Activated CD8-positive, alpha-beta memory T cell treated with anti-CD3 and anti-CD28 coated beads, Interleukin-2, amount 50 U/mL, for 24 hours (primary cell): ENCODE measurements around the gene TUBA3D.
A peak's percentile ranks its signal among the peaks of the same experiment; 100 is the strongest.
"Not testable (repeated sequence)": the region's sequence is repeated elsewhere in the genome, so short reads cannot be mapped to it uniquely, and the experiment has no call there.

Experiments
- DNase-seq: peaks from one replicate; pipeline ENCODE4 v3.0.0-alpha.2; 2020; ENCODE audit errors: extremely low read depth

TUBA3D gene

GRCh38 chr2:131514408-131515166 lies 38.7 kb downstream of the TUBA3D start:
- not testable (repeated sequence) for DNase-seq

DNA sequence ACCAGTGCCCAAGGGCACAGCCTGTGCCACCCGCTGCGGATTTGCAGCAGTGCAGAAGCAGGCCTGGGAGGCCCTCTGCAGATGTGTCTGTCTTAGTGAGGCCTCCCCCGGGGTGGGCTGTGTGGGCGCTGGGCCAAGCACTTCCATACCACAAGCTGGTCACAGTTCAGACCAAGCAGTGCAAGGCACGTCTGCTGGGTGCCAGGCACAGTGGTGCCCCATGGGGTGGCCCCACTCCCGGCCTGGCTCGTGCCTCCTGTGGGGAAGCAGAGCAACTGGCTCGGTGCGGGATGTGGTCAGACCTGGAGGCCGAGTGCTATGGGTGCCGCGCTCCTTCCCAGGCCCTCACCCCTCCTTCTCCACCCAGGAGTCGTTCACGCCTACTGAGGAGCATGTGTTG lies 39.3 kb downstream of the TUBA3D start:
- not testable (repeated sequence) for DNase-seq

- no peak for DNase-seq
Observed at GRCh38 chr2:131516011-131516410, 40.1 kb downstream of the TUBA3D start.

- DNase-seq, result not testable (repeated sequence)
Observed at GRCh38 chr2:131516621-131517020, 40.7 kb downstream of the TUBA3D start.

DNA sequence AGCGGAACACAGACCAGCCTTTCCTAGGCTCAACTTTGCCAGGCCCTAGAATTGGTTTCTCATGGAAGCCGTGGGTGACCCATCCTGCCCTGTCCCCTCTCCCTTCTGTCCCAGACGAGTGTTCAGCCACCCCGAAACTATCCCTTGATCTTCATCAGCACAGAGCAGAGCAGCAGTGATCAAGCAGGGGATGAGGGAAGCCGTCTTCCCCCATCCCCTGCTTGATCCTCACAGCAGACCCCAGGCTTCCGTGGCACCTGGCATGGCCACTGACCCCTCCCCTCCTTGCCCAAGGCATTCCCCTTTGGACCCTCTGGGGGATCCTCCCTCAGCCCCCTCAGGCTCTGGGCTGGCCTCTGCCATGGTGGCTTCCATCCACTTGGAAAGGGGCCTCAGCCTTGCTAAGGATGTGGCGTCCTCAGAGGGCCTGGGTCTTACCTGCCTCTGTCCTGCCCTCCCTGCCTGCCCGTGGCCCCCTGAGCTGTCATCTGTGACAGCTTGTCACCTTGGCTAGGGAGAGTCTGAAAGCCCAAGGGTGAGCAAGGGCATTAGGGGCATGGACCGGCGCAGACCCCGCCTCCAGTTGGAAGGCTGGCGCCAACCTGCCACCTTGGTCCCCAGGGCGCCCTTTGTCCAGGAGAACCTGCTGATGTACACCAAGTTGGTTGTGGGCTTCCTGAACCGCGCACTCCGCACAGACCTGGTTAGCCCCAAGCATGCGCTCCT lies 41.4 kb downstream of the TUBA3D start:
- no peak for DNase-seq

DNA sequence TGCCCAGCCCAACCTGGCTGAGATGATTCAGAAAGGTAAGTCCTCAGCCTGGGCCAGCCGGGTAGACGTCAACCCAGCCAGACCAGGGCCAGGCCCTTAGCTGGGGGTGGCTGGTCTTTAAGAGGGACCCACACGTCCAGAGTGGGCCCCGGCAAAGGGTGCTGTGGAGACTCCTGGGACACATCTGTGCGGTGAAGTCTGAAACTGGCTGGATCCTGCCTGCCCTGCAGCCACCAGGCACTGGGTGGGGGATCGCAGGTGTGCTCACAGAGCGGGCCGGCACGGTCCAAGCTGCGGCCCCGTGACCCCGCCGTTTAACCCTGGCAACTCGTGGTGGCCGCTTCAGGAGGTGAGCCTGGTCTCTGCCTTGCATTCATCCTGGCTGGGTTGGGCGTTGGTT lies 41.9 kb downstream of the TUBA3D start:
- DNase-seq, result not testable (repeated sequence)

DNA sequence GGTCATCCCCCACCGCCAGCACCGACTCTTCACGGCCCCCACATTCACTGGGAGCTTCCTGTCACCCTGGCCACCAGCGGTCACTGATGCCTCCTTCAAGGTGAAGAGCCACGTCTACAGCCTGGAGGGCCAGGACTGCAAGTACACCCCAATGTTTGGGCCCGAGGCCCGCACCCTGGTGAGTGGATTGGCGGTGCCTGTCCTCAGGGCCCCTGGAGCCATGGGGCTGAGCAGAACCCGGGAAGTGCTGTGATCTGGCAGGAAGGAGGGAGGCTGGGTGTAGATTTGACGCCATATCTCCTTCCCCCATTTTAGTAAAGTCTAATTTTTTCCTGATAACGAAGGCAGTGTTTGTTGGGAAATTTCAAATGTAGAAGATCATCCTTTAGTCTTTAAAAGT lies 42.6 kb downstream of the TUBA3D start:
- DNase-seq, result not testable (repeated sequence)

- DNase-seq, result no peak
Observed at GRCh38 chr2:131519466-131519865, 43.5 kb downstream of the TUBA3D start.

- DNase-seq, result not testable (repeated sequence)
Observed at GRCh38 chr2:131519871-131520470, 44.1 kb downstream of the TUBA3D start.

- no peak for DNase-seq
Observed at GRCh38 chr2:131520526-131520925, 44.6 kb downstream of the TUBA3D start.

- not testable (repeated sequence) for DNase-seq
Observed at GRCh38 chr2:131521524-131521923, 45.6 kb downstream of the TUBA3D start.

GRCh38 chr2:131521961-131522781 lies 46.3 kb downstream of the TUBA3D start:
- DNase-seq, result no peak

GRCh38 chr2:131525256-131525655 lies 49.3 kb downstream of the TUBA3D start:
- DNase-seq, result not testable (repeated sequence)

- peak; percentile 19 for DNase-seq
Observed at GRCh38 chr2:131527131-131528001, 51.4 kb downstream of the TUBA3D start, which contains the start of gene CCDC74A. TSS of gene CCDC74A (plus strand) at chr2:131527888. CDS start at chr2:131527971, 83 bp downstream.

GRCh38 chr2:131528981-131529863 lies 53.3 kb downstream of the TUBA3D start:
- not testable (repeated sequence) for DNase-seq

DNA sequence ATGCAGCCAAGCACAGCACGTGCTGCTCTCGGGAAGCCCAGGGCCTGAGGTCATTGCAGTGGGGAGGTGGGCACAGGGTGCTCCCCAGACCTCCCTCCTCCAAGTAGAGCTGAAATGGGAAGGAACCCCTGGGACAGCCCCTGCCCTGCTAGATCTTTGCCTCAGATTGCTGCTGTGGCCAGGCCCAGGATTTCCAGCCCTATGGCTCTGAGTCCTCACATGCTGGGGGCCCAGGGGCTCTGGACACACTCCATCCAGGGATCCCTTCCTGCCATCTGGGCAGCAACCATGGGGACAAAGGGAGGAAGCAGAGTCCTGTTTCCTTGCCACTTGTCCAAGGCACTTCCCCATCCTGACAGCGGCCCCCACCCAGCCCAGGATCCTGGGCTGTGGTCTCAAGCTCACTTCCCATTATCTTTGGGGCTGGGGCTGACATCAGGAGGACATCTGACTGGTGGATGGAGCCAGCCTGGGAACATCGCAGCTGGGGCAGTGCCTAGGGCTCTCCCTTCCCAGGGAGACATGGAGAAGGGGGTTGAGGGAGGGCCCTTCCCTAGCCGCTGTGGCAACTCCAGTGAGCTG lies 54.0 kb downstream of the TUBA3D start:
- DNase-seq, result not testable (repeated sequence)

GRCh38 chr2:131530626-131531344 lies 54.9 kb downstream of the TUBA3D start:
- DNase-seq, result not testable (repeated sequence)

DNA sequence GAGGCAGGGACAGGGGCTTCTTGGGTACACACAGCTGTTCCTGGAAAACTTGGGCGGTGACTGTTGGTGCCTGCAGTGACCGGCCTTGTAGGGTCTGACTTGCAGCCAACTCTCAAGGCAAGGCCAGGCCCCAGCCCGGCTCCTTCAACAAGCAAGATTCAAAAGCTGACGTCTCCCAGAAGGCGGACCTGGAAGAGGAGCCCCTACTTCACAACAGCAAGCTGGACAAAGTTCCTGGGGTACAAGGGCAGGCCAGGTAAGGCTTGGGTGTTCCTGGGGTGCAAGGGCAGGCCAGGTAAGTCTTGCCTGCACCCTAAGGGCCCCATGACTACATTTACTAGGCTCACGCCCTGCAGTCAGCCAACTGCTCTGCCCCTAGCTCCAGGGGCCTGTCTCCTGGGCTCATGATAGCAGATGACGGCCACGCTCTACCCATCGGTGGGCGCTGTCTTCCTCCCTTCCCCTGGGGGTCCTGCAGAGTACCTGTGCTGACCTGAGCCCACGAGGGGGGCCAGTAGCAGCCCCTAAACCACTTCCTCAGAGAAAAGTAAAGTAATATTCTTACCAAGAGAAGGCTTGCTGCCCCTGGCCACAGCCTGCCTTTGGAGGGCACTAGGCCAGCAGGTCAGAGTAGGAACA lies 55.7 kb downstream of the TUBA3D start:
- not testable (repeated sequence) for DNase-seq
